ENCODE measurements around the gene SMYD2.

DNA sequence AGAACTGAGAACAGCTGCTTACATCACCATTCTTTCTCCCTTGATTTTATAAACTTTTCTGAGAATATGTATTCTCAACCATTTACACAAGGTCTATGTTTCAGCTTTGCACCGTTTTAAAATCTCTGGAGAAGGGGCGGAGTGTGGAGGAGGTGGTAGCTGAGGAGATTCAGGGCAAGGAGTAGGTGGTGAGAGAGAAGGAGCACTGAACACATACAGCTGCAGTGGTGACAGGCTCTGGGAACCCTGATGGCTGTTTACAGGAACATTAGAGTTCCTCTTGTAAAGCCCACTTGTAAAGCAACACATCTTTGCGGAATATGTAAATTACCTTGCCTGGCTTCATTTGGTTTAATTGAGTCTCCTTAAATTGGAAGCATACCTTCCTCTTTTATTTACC, 89.7 kb downstream of the SMYD2 start:
- TF ChIP-seq POLR2AphosphoS5 (IDR thresholded peaks at IDR 0.05) (no peak), SMC3 (conservative IDR thresholded peaks at IDR 0.05; ENCODE audit: poor library complexity) (no peak)
- TF ChIP-seq, protein P1, sequence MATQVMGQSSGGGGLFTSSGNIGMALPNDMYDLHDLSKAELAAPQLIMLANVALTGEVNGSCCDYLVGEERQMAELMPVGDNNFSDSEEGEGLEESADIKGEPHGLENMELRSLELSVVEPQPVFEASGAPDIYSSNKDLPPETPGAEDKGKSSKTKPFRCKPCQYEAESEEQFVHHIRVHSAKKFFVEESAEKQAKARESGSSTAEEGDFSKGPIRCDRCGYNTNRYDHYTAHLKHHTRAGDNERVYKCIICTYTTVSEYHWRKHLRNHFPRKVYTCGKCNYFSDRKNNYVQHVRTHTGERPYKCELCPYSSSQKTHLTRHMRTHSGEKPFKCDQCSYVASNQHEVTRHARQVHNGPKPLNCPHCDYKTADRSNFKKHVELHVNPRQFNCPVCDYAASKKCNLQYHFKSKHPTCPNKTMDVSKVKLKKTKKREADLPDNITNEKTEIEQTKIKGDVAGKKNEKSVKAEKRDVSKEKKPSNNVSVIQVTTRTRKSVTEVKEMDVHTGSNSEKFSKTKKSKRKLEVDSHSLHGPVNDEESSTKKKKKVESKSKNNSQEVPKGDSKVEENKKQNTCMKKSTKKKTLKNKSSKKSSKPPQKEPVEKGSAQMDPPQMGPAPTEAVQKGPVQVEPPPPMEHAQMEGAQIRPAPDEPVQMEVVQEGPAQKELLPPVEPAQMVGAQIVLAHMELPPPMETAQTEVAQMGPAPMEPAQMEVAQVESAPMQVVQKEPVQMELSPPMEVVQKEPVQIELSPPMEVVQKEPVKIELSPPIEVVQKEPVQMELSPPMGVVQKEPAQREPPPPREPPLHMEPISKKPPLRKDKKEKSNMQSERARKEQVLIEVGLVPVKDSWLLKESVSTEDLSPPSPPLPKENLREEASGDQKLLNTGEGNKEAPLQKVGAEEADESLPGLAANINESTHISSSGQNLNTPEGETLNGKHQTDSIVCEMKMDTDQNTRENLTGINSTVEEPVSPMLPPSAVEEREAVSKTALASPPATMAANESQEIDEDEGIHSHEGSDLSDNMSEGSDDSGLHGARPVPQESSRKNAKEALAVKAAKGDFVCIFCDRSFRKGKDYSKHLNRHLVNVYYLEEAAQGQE (IDR thresholded peaks at IDR 0.05; ENCODE audit: borderline replicate concordance) = no peak

Measured in neural cell (in vitro differentiated cells).